HEK293 (cell line): ENCODE results near the gene MAP4K5.

Experiments
- CTCF ChIA-PET: fragments of 350-600 bp; formaldehyde crosslinking; extraction: SDS; loops from one replicate; lab custom pipeline; 2021; ENCODE audit warnings: antibody characterized with exemption; lab: Yijun Ruan, JAX
- POLR2A ChIA-PET: fragments of 300-600 bp; formaldehyde crosslinking; extraction: SDS; loops from one replicate; lab custom pipeline; 2020; ENCODE audit warnings: antibody characterized with exemption, inconsistent platforms; lab: Yijun Ruan, JAX
- H3K27ac ChIP-seq: fragments of 200-500 bp; sonication (Bioruptor generic); 2 replicates; pipeline ENCODE4 v1.5.1; 2014; ENCODE audit warnings: low read depth, low read length, control low read depth, inconsistent platforms; ENCODE audit errors: extremely low read depth
- H3K36me3 ChIP-seq, 2 experiments: fragments of 200-500 bp in 1 of 2; sonication (Bioruptor generic) in 1 of 2; 1 replicate in 1 of 2; 2 replicates in 1 of 2; pipeline ENCODE4 v1.5.1; 2014 to 2017; ENCODE audit warnings: inconsistent platforms in 2 of 2, low read length in 2 of 2; ENCODE audit not compliant: control insufficient read depth in 2 of 2, insufficient read depth in 1 of 2
- H3K4me1 ChIP-seq: fragments of 200-500 bp; sonication (Bioruptor generic); 2 replicates; pipeline ENCODE4 v1.5.1; 2014; ENCODE audit warnings: mild to moderate bottlenecking, low read length, inconsistent platforms; ENCODE audit not compliant: control insufficient read depth, insufficient read depth
- H3K4me3 ChIP-seq: 2 replicates; pipeline ENCODE4 v1.5.1; 2011; ENCODE audit warnings: low read depth, mild to moderate bottlenecking, control low read depth, low read length, moderate library complexity
- H3K9me3 ChIP-seq: fragments of 200-500 bp; sonication (Bioruptor generic); 2 replicates; pipeline ENCODE4 v1.5.1; 2014; ENCODE audit warnings: low read depth, low read length, inconsistent platforms; ENCODE audit not compliant: control insufficient read depth, insufficient read depth
- EGR2 ChIP-seq: fragments of 450-650 bp; formaldehyde crosslinking; IDR thresholded peaks from 2 replicates; pipeline ENCODE4 v1.5.1; 2016; ENCODE audit warnings: low read depth, missing biosample characterization, missing genetic modification characterization
- KLF1 ChIP-seq: fragments of 450-650 bp; formaldehyde crosslinking; IDR thresholded peaks from 2 replicates; pipeline ENCODE4 v1.5.1; 2016; ENCODE audit warnings: missing biosample characterization, missing genetic modification characterization
- KLF8 ChIP-seq: fragments of 450-650 bp; formaldehyde crosslinking; IDR thresholded peaks from 2 replicates; pipeline ENCODE4 v1.5.1; 2016; ENCODE audit warnings: missing biosample characterization, missing genetic modification characterization
- KLF9 ChIP-seq: fragments of 450-650 bp; formaldehyde crosslinking; IDR thresholded peaks from 2 replicates; pipeline ENCODE4 v1.5.1; 2016; ENCODE audit warnings: missing biosample characterization, missing genetic modification characterization, low read depth
- SP3 ChIP-seq: fragments of 450-650 bp; formaldehyde crosslinking; IDR thresholded peaks from 2 replicates; pipeline ENCODE4 v1.5.1; 2016; ENCODE audit warnings: missing biosample characterization, missing genetic modification characterization
- SP7 ChIP-seq: fragments of 450-650 bp; formaldehyde crosslinking; IDR thresholded peaks from 2 replicates; pipeline ENCODE4 v1.5.1; 2016; ENCODE audit warnings: missing biosample characterization, missing genetic modification characterization
- YY2 ChIP-seq: fragments of 450-650 bp; formaldehyde crosslinking; IDR thresholded peaks from 2 replicates; pipeline ENCODE4 v1.5.1; 2016; ENCODE audit warnings: missing biosample characterization, missing genetic modification characterization
- ZBTB8A ChIP-seq: fragments of 450-650 bp; formaldehyde crosslinking; IDR thresholded peaks from 2 replicates; pipeline ENCODE4 v1.5.1; 2016; ENCODE audit warnings: missing biosample characterization, missing genetic modification characterization
- ZFHX2 ChIP-seq: fragments of 450-650 bp; formaldehyde crosslinking; conservative IDR thresholded peaks from 2 replicates; pipeline ENCODE4 v1.5.1; 2016; ENCODE audit warnings: missing biosample characterization, missing genetic modification characterization
- ZNF114 ChIP-seq: fragments of 450-650 bp; formaldehyde crosslinking; IDR thresholded peaks from 2 replicates; pipeline ENCODE4 v1.5.0; 2017; ENCODE audit warnings: missing biosample characterization, missing genetic modification characterization
- ZNF366 ChIP-seq: fragments of 450-650 bp; formaldehyde crosslinking; conservative IDR thresholded peaks from 2 replicates; pipeline ENCODE4 v1.5.1; 2016; ENCODE audit warnings: missing biosample characterization, missing genetic modification characterization
- ZNF394 ChIP-seq: fragments of 450-650 bp; formaldehyde crosslinking; IDR thresholded peaks from 2 replicates; pipeline ENCODE4 v1.5.1; 2016; ENCODE audit warnings: missing biosample characterization, missing genetic modification characterization, mild to moderate bottlenecking, moderate library complexity, borderline replicate concordance
- ZNF423 ChIP-seq: fragments of 450-650 bp; formaldehyde crosslinking; IDR thresholded peaks from 2 replicates; pipeline ENCODE4 v1.5.1; 2016; ENCODE audit warnings: missing biosample characterization, missing genetic modification characterization
- ZNF510 ChIP-seq: fragments of 450-650 bp; formaldehyde crosslinking; IDR thresholded peaks from 2 replicates; pipeline ENCODE4 v1.5.1; 2018; ENCODE audit warnings: mild to moderate bottlenecking, missing genetic modification characterization, missing biosample characterization; ENCODE audit not compliant: insufficient replicate concordance
- ZNF600 ChIP-seq: fragments of 450-650 bp; formaldehyde crosslinking; IDR thresholded peaks from 2 replicates; pipeline ENCODE4 v1.5.1; 2016; ENCODE audit warnings: missing biosample characterization, missing genetic modification characterization
- ZNF843 ChIP-seq: fragments of 450-650 bp; formaldehyde crosslinking; IDR thresholded peaks from 2 replicates; pipeline ENCODE4 v1.5.1; 2016; ENCODE audit warnings: missing biosample characterization, missing genetic modification characterization
- TF ChIP-seq, protein P1 (sequence below): fragments of 450-650 bp; formaldehyde crosslinking; IDR thresholded peaks from 2 replicates; pipeline ENCODE4 v1.5.1; 2016; ENCODE audit warnings: missing biosample characterization, missing genetic modification characterization
- TF ChIP-seq, protein P2 (sequence below): fragments of 450-650 bp; formaldehyde crosslinking; IDR thresholded peaks from 2 replicates; pipeline ENCODE4 v1.5.1; 2017; ENCODE audit warnings: missing biosample characterization, mild to moderate bottlenecking, missing genetic modification characterization, moderate library complexity
- TF ChIP-seq, protein P3 (sequence below): fragments of 450-650 bp; formaldehyde crosslinking; IDR thresholded peaks from 2 replicates; pipeline ENCODE4 v1.5.1; 2016; ENCODE audit warnings: missing biosample characterization, missing genetic modification characterization
- TF ChIP-seq, protein P4 (sequence below): fragments of 450-650 bp; formaldehyde crosslinking; conservative IDR thresholded peaks from 2 replicates; pipeline ENCODE4 v1.5.1; 2016; ENCODE audit warnings: low read depth, missing biosample characterization, missing genetic modification characterization
- TF ChIP-seq, protein P5 (sequence below): fragments of 450-650 bp; formaldehyde crosslinking; IDR thresholded peaks from 2 replicates; pipeline ENCODE4 v1.5.1; 2017; ENCODE audit warnings: missing biosample characterization, missing genetic modification characterization
- TF ChIP-seq, protein P6 (sequence below): fragments of 450-650 bp; formaldehyde crosslinking; IDR thresholded peaks from 2 replicates; pipeline ENCODE4 v1.5.1; 2016; ENCODE audit warnings: missing biosample characterization, missing genetic modification characterization

Gene MAP4K5

DNA sequence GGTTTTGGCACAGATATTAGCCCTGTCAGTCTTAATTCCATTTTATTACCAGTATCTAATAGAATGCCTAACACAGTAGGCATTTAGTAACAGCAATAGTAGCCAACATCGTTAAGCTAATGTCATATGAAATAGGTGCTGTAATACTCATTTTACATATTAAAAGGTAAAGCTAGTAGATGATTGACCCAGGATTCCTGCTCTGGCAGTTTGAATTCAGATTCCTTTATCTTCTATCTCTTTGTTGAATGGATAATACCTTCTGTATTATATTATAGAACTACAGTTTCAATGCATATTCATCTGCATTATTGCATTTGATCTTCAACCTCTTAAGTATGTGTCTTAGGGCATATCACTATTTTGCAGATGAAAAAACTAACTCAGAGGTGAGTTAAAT is 30.5 kb upstream of the MAP4K5 start:
- CTCF ChIA-PET = interaction anchor here (0.6 kb wide), 2 partner anchors 33 to 240 kb away, joined by 3 to 4 read pairs; no protein-coding TSS in a partner anchor
- H3K4me3 ChIP-seq = no peak overlapping the region
- H3K36me3 ChIP-seq = no peaks in the 10 kb centered on the region
- H3K9me3 ChIP-seq = no peaks in the 10 kb centered on the region
- peaks cover 15% of the 10 kb centered on the region for H3K4me1 ChIP-seq
- TF ChIP-seq, protein P1, sequence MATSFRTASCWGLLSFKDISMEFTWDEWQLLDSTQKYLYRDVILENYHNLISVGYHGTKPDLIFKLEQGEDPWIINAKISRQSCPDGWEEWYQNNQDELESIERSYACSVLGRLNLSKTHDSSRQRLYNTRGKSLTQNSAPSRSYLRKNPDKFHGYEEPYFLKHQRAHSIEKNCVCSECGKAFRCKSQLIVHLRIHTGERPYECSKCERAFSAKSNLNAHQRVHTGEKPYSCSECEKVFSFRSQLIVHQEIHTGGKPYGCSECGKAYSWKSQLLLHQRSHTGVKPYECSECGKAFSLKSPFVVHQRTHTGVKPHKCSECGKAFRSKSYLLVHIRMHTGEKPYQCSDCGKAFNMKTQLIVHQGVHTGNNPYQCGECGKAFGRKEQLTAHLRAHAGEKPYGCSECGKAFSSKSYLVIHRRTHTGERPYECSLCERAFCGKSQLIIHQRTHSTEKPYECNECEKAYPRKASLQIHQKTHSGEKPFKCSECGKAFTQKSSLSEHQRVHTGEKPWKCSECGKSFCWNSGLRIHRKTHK = no peak
- no peak for TF ChIP-seq YY2 (tag by site-specific recombination)
- POLR2A ChIA-PET = no interaction called here
- no peak overlapping the region for H3K27ac ChIP-seq

DNA sequence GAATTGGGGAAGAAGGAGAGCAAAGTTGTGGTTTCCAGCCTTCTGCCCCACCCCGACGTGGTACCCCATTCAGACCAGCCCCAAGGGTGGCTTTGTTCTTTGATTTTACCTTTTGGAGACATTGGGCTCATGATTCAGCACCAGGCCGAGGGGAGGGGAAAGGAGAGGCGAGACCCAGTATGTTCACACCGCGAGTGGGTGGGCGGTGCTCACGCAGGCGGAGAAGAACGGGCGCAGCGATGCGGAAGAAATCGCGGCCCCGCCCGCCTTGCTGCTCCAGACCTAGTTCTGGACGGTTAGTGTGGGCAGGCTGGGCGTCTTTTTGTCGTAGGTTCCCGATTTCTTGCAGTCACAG is 28.5 kb upstream of the MAP4K5 start:
- H3K4me1 ChIP-seq = peaks cover 15% of the 10 kb centered on the region
- ChIA-PET CTCF (no interaction called here), POLR2A (interaction anchor here (1.4 kb wide), 1 partner anchor 23 kb away, joined by 3 read pairs; no protein-coding TSS in a partner anchor)
- H3K36me3 ChIP-seq = no peaks in the 10 kb centered on the region
- H3K27ac ChIP-seq = peak overlapping the region; percentile 88
- no peaks in the 10 kb centered on the region for H3K9me3 ChIP-seq
- H3K4me3 ChIP-seq = peak overlapping the region; percentile 77
- TF ChIP-seq ZNF423 (tag by site-specific recombination) (0 out of 2 replicates have a peak, but pooled peaks have one; percentile 2), ZFHX2 (tag by site-specific recombination) (peak; percentile 76), KLF1 (tag by site-specific recombination) (peak; percentile 56; the same call in 1 of the 2 replicates), EGR2 (tag by site-specific recombination) (peak; percentile 60; the same call in 1 of the 2 replicates), ZNF510 (no peak), ZNF114 (tag by site-specific recombination) (no peak), ZNF366 (tag by site-specific recombination) (peak; percentile 46; the same call in 1 of the 2 replicates), SP3 (peak; percentile 44), ZNF843 (tag by site-specific recombination) (no peak), SP7 (peak; percentile 48), ZBTB8A (tag by site-specific recombination) (peak; percentile 7; the same call in 1 of the 2 replicates), ZNF600 (tag by site-specific recombination) (peak; percentile 70; the same call in 1 of the 2 replicates), ZNF394 (0 out of 2 replicates have a peak, but pooled peaks have one; percentile 3), KLF9 (peak; percentile 72), KLF8 (peak; percentile 34; the same call in 1 of the 2 replicates)
- TF ChIP-seq, protein P2, sequence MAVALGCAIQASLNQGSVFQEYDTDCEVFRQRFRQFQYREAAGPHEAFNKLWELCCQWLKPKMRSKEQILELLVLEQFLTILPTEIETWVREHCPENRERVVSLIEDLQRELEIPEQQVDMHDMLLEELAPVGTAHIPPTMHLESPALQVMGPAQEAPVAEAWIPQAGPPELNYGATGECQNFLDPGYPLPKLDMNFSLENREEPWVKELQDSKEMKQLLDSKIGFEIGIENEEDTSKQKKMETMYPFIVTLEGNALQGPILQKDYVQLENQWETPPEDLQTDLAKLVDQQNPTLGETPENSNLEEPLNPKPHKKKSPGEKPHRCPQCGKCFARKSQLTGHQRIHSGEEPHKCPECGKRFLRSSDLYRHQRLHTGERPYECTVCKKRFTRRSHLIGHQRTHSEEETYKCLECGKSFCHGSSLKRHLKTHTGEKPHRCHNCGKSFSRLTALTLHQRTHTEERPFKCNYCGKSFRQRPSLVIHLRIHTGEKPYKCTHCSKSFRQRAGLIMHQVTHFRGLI = 0 out of 2 replicates have a peak, but pooled peaks have one; percentile 16
- TF ChIP-seq, protein P3, sequence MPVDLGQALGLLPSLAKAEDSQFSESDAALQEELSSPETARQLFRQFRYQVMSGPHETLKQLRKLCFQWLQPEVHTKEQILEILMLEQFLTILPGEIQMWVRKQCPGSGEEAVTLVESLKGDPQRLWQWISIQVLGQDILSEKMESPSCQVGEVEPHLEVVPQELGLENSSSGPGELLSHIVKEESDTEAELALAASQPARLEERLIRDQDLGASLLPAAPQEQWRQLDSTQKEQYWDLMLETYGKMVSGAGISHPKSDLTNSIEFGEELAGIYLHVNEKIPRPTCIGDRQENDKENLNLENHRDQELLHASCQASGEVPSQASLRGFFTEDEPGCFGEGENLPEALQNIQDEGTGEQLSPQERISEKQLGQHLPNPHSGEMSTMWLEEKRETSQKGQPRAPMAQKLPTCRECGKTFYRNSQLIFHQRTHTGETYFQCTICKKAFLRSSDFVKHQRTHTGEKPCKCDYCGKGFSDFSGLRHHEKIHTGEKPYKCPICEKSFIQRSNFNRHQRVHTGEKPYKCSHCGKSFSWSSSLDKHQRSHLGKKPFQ (tag by site-specific recombination) = peak; percentile 98
- TF ChIP-seq, protein P4, sequence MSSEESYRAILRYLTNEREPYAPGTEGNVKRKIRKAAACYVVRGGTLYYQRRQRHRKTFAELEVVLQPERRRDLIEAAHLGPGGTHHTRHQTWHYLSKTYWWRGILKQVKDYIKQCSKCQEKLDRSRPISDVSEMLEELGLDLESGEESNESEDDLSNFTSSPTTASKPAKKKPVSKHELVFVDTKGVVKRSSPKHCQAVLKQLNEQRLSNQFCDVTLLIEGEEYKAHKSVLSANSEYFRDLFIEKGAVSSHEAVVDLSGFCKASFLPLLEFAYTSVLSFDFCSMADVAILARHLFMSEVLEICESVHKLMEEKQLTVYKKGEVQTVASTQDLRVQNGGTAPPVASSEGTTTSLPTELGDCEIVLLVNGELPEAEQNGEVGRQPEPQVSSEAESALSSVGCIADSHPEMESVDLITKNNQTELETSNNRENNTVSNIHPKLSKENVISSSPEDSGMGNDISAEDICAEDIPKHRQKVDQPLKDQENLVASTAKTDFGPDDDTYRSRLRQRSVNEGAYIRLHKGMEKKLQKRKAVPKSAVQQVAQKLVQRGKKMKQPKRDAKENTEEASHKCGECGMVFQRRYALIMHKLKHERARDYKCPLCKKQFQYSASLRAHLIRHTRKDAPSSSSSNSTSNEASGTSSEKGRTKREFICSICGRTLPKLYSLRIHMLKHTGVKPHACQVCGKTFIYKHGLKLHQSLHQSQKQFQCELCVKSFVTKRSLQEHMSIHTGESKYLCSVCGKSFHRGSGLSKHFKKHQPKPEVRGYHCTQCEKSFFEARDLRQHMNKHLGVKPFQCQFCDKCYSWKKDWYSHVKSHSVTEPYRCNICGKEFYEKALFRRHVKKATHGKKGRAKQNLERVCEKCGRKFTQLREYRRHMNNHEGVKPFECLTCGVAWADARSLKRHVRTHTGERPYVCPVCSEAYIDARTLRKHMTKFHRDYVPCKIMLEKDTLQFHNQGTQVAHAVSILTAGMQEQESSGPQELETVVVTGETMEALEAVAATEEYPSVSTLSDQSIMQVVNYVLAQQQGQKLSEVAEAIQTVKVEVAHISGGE (tag by site-specific recombination) = no peak
- TF ChIP-seq, protein P5, sequence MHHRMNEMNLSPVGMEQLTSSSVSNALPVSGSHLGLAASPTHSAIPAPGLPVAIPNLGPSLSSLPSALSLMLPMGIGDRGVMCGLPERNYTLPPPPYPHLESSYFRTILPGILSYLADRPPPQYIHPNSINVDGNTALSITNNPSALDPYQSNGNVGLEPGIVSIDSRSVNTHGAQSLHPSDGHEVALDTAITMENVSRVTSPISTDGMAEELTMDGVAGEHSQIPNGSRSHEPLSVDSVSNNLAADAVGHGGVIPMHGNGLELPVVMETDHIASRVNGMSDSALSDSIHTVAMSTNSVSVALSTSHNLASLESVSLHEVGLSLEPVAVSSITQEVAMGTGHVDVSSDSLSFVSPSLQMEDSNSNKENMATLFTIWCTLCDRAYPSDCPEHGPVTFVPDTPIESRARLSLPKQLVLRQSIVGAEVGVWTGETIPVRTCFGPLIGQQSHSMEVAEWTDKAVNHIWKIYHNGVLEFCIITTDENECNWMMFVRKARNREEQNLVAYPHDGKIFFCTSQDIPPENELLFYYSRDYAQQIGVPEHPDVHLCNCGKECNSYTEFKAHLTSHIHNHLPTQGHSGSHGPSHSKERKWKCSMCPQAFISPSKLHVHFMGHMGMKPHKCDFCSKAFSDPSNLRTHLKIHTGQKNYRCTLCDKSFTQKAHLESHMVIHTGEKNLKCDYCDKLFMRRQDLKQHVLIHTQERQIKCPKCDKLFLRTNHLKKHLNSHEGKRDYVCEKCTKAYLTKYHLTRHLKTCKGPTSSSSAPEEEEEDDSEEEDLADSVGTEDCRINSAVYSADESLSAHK = no peak
- TF ChIP-seq, protein P6, sequence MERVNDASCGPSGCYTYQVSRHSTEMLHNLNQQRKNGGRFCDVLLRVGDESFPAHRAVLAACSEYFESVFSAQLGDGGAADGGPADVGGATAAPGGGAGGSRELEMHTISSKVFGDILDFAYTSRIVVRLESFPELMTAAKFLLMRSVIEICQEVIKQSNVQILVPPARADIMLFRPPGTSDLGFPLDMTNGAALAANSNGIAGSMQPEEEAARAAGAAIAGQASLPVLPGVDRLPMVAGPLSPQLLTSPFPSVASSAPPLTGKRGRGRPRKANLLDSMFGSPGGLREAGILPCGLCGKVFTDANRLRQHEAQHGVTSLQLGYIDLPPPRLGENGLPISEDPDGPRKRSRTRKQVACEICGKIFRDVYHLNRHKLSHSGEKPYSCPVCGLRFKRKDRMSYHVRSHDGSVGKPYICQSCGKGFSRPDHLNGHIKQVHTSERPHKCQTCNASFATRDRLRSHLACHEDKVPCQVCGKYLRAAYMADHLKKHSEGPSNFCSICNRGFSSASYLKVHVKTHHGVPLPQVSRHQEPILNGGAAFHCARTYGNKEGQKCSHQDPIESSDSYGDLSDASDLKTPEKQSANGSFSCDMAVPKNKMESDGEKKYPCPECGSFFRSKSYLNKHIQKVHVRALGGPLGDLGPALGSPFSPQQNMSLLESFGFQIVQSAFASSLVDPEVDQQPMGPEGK (tag by site-specific recombination) = peak; percentile 43
